Measurements from ENCODE around the gene IFI27L2.

The IFI27L2 gene

GRCh38 chr14:94145902-94146527 is 16.6 kb upstream of the IFI27L2 start:
- no peak for DNase-seq

GRCh38 chr14:94144765-94145164 is 15.4 kb upstream of the IFI27L2 start:
- no peak for DNase-seq

- no peak for DNase-seq
Measured at GRCh38 chr14:94143711-94144110, 14.3 kb upstream of the IFI27L2 start.

GRCh38 chr14:94143239-94143638 is 13.8 kb upstream of the IFI27L2 start:
- no peak for DNase-seq

GRCh38 chr14:94142836-94143235 is 13.4 kb upstream of the IFI27L2 start:
- DNase-seq = no peak

GRCh38 chr14:94142247-94142646 is 12.8 kb upstream of the IFI27L2 start:
- DNase-seq = no peak

- no peak for DNase-seq
Measured at GRCh38 chr14:94139421-94139820, 10.0 kb upstream of the IFI27L2 start.

GRCh38 chr14:94139006-94139405 is 9.6 kb upstream of the IFI27L2 start:
- DNase-seq = no peak

GRCh38 chr14:94138251-94138650 is 8.8 kb upstream of the IFI27L2 start:
- no peak for DNase-seq

GRCh38 chr14:94136575-94137331 is 7.3 kb upstream of the IFI27L2 start:
- DNase-seq = peak; percentile 33

GRCh38 chr14:94135476-94135875 is 6.1 kb upstream of the IFI27L2 start:
- no peak for DNase-seq

- peak; percentile 67 for DNase-seq
Measured at GRCh38 chr14:94132285-94132887, 3.0 kb upstream of the IFI27L2 start.

GRCh38 chr14:94129758-94130414 is 482 bp upstream of the IFI27L2 start:
- DNase-seq = peak; percentile 13

- no peak for DNase-seq
Measured at GRCh38 chr14:94128216-94128839, 1.1 kb downstream of the IFI27L2 start.

GRCh38 chr14:94127330-94127729 is 2.1 kb downstream of the IFI27L2 start:
- DNase-seq = no peak

- no peak for DNase-seq
Measured at GRCh38 chr14:94126800-94127199, 2.6 kb downstream of the IFI27L2 start.

- DNase-seq = no peak
Measured at GRCh38 chr14:94126419-94126677, 3.1 kb downstream of the IFI27L2 start.

GRCh38 chr14:94125659-94126418 is 3.6 kb downstream of the IFI27L2 start:
- DNase-seq = no peak

GRCh38 chr14:94124582-94125377 is 4.6 kb downstream of the IFI27L2 start:
- DNase-seq = no peak

- DNase-seq = no peak
Measured at GRCh38 chr14:94123868-94124267, 5.5 kb downstream of the IFI27L2 start.

GRCh38 chr14:94123296-94123695 is 6.1 kb downstream of the IFI27L2 start:
- DNase-seq = no peak

- no peak for DNase-seq
Measured at GRCh38 chr14:94122438-94122837, 7.0 kb downstream of the IFI27L2 start.
